ENCODE measurements around the gene LMOD1.

GRCh38 chr1:201939574-201939973 lies 6.8 kb downstream of the LMOD1 start:
- TF ChIP-seq POLR2AphosphoS5 (IDR thresholded peaks at IDR 0.05; ENCODE audit: insufficient read depth, low read depth, low read length) (no peak), MYC (IDR thresholded peaks at IDR 0.05; ENCODE audit: low read depth, low read length) (no peak)
- TF ChIP-seq, protein P1, sequence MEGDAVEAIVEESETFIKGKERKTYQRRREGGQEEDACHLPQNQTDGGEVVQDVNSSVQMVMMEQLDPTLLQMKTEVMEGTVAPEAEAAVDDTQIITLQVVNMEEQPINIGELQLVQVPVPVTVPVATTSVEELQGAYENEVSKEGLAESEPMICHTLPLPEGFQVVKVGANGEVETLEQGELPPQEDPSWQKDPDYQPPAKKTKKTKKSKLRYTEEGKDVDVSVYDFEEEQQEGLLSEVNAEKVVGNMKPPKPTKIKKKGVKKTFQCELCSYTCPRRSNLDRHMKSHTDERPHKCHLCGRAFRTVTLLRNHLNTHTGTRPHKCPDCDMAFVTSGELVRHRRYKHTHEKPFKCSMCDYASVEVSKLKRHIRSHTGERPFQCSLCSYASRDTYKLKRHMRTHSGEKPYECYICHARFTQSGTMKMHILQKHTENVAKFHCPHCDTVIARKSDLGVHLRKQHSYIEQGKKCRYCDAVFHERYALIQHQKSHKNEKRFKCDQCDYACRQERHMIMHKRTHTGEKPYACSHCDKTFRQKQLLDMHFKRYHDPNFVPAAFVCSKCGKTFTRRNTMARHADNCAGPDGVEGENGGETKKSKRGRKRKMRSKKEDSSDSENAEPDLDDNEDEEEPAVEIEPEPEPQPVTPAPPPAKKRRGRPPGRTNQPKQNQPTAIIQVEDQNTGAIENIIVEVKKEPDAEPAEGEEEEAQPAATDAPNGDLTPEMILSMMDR (IDR thresholded peaks at IDR 0.05; ENCODE audit: extremely low read depth in 1 of 2, insufficient read depth in 1 of 2, low read depth in 1 of 2, low read length in 2 of 2), result no peak

Data from endothelial cell of umbilical vein (primary cell).